GM12878 (cell line): ENCODE measurements around the gene C1orf210. TPM values are rescaled to one million over a fixed set of nuclear protein-coding genes. Genes with fewer than 3 reads are reported as not detected.

Experiments
- ATAC-seq: fragments of 200-7000 bp; cut with Tn5 transposase; 3 replicates; pipeline ENCODE4 v1.9.1; 2020; ENCODE audit warnings: mild to moderate bottlenecking, moderate library complexity
- BruUV-seq: library from RNA; stranded (reverse); fragments of 400-500 nt; replicated peaks from 2 replicates; lab custom pipeline; 2021; lab: Mats Ljungman, UMichigan
- CTCF ChIA-PET: fragments of 300-600 bp; sonication (Branson Sonifier 250); formaldehyde crosslinking; extraction: SDS; loops from one replicate; lab custom pipeline; 2021; ENCODE audit warnings: inconsistent platforms; lab: Yijun Ruan, JAX
- POLR2A ChIA-PET: fragments of 350-600 bp; formaldehyde crosslinking; extraction: SDS; loops from one replicate; lab custom pipeline; 2021; ENCODE audit warnings: inconsistent platforms; lab: Charles Lee
- RAD21 ChIA-PET: fragments of 300-600 bp; sonication (Branson Sonifier 250); formaldehyde crosslinking; loops from one replicate; lab custom pipeline; 2023; ENCODE audit warnings: antibody characterized with exemption; ENCODE audit not compliant: unreplicated experiment; lab: Charles Lee
- SMC1A ChIA-PET: fragments of 300-600 bp; sonication (Branson Sonifier 250); formaldehyde crosslinking; loops from one replicate; lab custom pipeline; 2023; ENCODE audit not compliant: unreplicated experiment, uncharacterized antibody; lab: Charles Lee
- DNase-seq: peaks from one replicate; pipeline ENCODE4 v3.0.0-alpha.2; 2011; ENCODE audit warnings: low read depth, low spot score
- FAIRE-seq: peaks from 3 replicates; lab custom pipeline; 2011; peaks lifted over from hg19 to GRCh38; lab: Jason Lieb, UNC
- H2AFZ ChIP-seq: 2 replicates; pipeline ENCODE4 v1.6.0; 2011; ENCODE audit warnings: low read depth, low read length, control low read depth; ENCODE audit not compliant: control insufficient read depth
- H3K27ac ChIP-seq: 2 replicates; pipeline ENCODE4 v1.5.1; 2011; ENCODE audit warnings: control low read depth; ENCODE audit not compliant: control insufficient read depth, insufficient read depth
- H3K27me3 ChIP-seq, 2 experiments: replicated peaks in 1 of 2; 2 replicates each; pipeline versions ENCODE4 v1.6.0 to v1.6.1; 2011; ENCODE audit warnings: low read length in 1 of 2; ENCODE audit not compliant: control insufficient read depth in 2 of 2, insufficient read depth in 2 of 2
- H3K36me3 ChIP-seq, 2 experiments: 2 replicates each; pipeline ENCODE4 v1.5.1; 2011; ENCODE audit warnings: low read length in 1 of 2; ENCODE audit not compliant: control insufficient read depth in 2 of 2, insufficient read depth in 2 of 2
- H3K4me1 ChIP-seq: 2 replicates; pipeline ENCODE4 v1.6.1; 2011; ENCODE audit warnings: mild to moderate bottlenecking, low read length, moderate library complexity, mixed read lengths; ENCODE audit not compliant: control insufficient read depth, insufficient read depth
- H3K4me2 ChIP-seq: 2 replicates; pipeline ENCODE4 v1.6.0; 2011; ENCODE audit warnings: control low read depth; ENCODE audit not compliant: control insufficient read depth, insufficient read depth
- H3K4me3 ChIP-seq: fragments of 200-600 bp; sonication (generic); 2 replicates; pipeline ENCODE4 v1.5.1; 2016
- H3K79me2 ChIP-seq: 2 replicates; pipeline ENCODE4 v1.6.0; 2011; ENCODE audit warnings: low read length; ENCODE audit not compliant: control insufficient read depth, insufficient read depth
- H3K9ac ChIP-seq: 2 replicates; pipeline ENCODE4 v1.8.0; 2011; ENCODE audit warnings: low read length, control low read depth, mixed read lengths; ENCODE audit not compliant: control insufficient read depth, insufficient read depth
- H3K9me3 ChIP-seq: replicated peaks from 3 replicates; pipeline ENCODE4 v1.5.1; 2011; ENCODE audit warnings: mild to moderate bottlenecking, low read length; ENCODE audit not compliant: control insufficient read depth, insufficient read depth
- H4K20me1 ChIP-seq: 2 replicates; pipeline ENCODE4 v1.6.0; 2011; ENCODE audit not compliant: control insufficient read depth, insufficient read depth
- BCL11A ChIP-seq: IDR thresholded peaks from 2 replicates; pipeline ENCODE4 v1.6.1; 2011; ENCODE audit warnings: low read depth, low read length
- CHD4 ChIP-seq: fragments of 200-600 bp; sonication (generic); IDR thresholded peaks from 2 replicates; pipeline ENCODE4 v1.6.1; 2016; ENCODE audit warnings: mild to moderate bottlenecking
- CREM ChIP-seq: IDR thresholded peaks from 2 replicates; pipeline ENCODE4 v1.6.1; 2014; ENCODE audit warnings: antibody characterized with exemption, low read depth
- FOXK2 ChIP-seq: fragments of 450-650 bp; IDR thresholded peaks from 2 replicates; pipeline ENCODE4 v1.6.1; 2017; ENCODE audit warnings: mild to moderate bottlenecking, moderate library complexity
- NFYB ChIP-seq: IDR thresholded peaks from 2 replicates; pipeline ENCODE4 v1.6.1; 2011; ENCODE audit warnings: low read depth, mild to moderate bottlenecking, low read length, improper control_type of control experiment, moderate library complexity; ENCODE audit not compliant: insufficient read depth
- NKRF ChIP-seq: fragments of 450-650 bp; conservative IDR thresholded peaks from 2 replicates; pipeline ENCODE4 v1.6.1; 2017; ENCODE audit warnings: mild to moderate bottlenecking, moderate library complexity
- NRF1 ChIP-seq: conservative IDR thresholded peaks from 2 replicates; pipeline ENCODE4 v1.6.1; 2011; ENCODE audit warnings: mild to moderate bottlenecking, low read depth, low read length, improper control_type of control experiment
- RAD21 ChIP-seq: IDR thresholded peaks from 2 replicates; pipeline ENCODE4 v1.6.1; 2011; ENCODE audit warnings: mild to moderate bottlenecking, low read depth, low read length, moderate library complexity; ENCODE audit not compliant: insufficient read depth
- RAD51 ChIP-seq: fragments of 450-650 bp; IDR thresholded peaks from 2 replicates; pipeline ENCODE4 v1.6.1; 2016; ENCODE audit warnings: moderate library complexity, mild to moderate bottlenecking, inconsistent platforms
- SIN3A ChIP-seq: IDR thresholded peaks from 2 replicates; pipeline ENCODE4 v1.6.1; 2012; ENCODE audit warnings: low read depth, low read length, improper control_type of control experiment
- SMAD1 ChIP-seq: fragments of 450-650 bp; IDR thresholded peaks from 2 replicates; pipeline ENCODE4 v1.6.1; 2018; ENCODE audit warnings: mild to moderate bottlenecking, low read depth; ENCODE audit not compliant: partially characterized antibody
- STAT1 ChIP-seq: fragments of 450-650 bp; conservative IDR thresholded peaks from 2 replicates; pipeline ENCODE4 v1.6.1; 2014; ENCODE audit warnings: antibody characterized with exemption, mild to moderate bottlenecking
- STAT3 ChIP-seq: IDR thresholded peaks from 2 replicates; pipeline ENCODE4 v1.6.1; 2011; ENCODE audit warnings: low read depth, low read length, improper control_type of control experiment
- ZNF207 ChIP-seq: fragments of 450-650 bp; IDR thresholded peaks from 2 replicates; pipeline ENCODE4 v1.6.1; 2014; ENCODE audit warnings: antibody characterized with exemption, mild to moderate bottlenecking, borderline replicate concordance
- WGBS: methylation state at CpG from one replicate; pipeline ENCODE4 v1.1.6; 2016; ENCODE audit warnings: low lambda C conversion rate; ENCODE audit not compliant: insufficient replicate concordance, insufficient coverage; ENCODE audit errors: missing lambda C conversion rate; 5-methylcytosine and 5-hydroxymethylcytosine counted together
- in situ Hi-C: fragments of 300-500 bp; cut with MboI; formaldehyde crosslinking; loops from 9 replicates; pipeline ENCODE4 v1.14.3; 2018; ENCODE audit warnings: mixed read lengths
- intact Hi-C: fragments of 100-400 bp; cut with micrococcal nuclease; formaldehyde crosslinking; loops from one replicate; pipeline ENCODE4 v1.14.2; 2022; ENCODE audit not compliant: unreplicated experiment
- polyA plus RNA-seq, 11 experiments: library from polyadenylated mRNA; depleted of rRNA in 4 of 11; unstranded in 6 of 11; stranded (reverse) in 5 of 11; fragments of >200 nt; fragmentation: Nextera tagmentation in 4 of 11; fragmentation: Illumina TruSeq in 1 of 11; extraction: Ambion mirVana in 4 of 11; extraction: Trizol in 1 of 11; gene quantifications; 1 replicate in 1 of 11; 2 replicates in 10 of 11; pipeline versions ENCODE4 v1.2.1 to v1.2.3, GENCODE V29; 2011 to 2016; ENCODE audit warnings: inconsistent platforms in 2 of 11, missing spikeins in 2 of 11, low read depth in 1 of 11
- total RNA-seq, 4 experiments: library from RNA; depleted of rRNA in 3 of 4; stranded (reverse); fragments of >200 nt in 3 of 4; fragmentation: Illumina TruSeq in 1 of 4; extraction: Trizol in 1 of 4; gene quantifications; 2 replicates each; pipeline versions ENCODE4 v1.2.1 to v1.2.3, GENCODE V29; 2013 to 2021
- TF ChIP-seq, protein P1 (sequence below), 3 experiments: IDR thresholded peaks in 2 of 3; conservative IDR thresholded peaks in 1 of 3; 2 replicates each; pipeline ENCODE4 v1.5.1; 2011; ENCODE audit warnings: low read depth in 3 of 3, low read length in 3 of 3, mild to moderate bottlenecking in 3 of 3, control low read depth in 2 of 3, moderate library complexity in 2 of 3, inconsistent platforms in 1 of 3, mixed read lengths in 1 of 3; ENCODE audit not compliant: control insufficient read depth in 2 of 3, insufficient read depth in 1 of 3; ENCODE audit errors: extremely low read depth in 1 of 3
- TF ChIP-seq, protein P2 (sequence below): fragments of 450-650 bp; IDR thresholded peaks from 2 replicates; pipeline ENCODE4 v1.6.1; 2016; ENCODE audit warnings: mild to moderate bottlenecking

C1orf210 gene
- total and polyA plus RNA-seq, 10 of the 15 experiments (the other 5 are each of a cell fraction or from before 2014, with no cell fraction given), result 0.07 TPM; not detected in 9

GRCh38 chr1:43316738-43317520, 31.5 kb upstream of the C1orf210 start (continued):
- TF ChIP-seq, protein P1, sequence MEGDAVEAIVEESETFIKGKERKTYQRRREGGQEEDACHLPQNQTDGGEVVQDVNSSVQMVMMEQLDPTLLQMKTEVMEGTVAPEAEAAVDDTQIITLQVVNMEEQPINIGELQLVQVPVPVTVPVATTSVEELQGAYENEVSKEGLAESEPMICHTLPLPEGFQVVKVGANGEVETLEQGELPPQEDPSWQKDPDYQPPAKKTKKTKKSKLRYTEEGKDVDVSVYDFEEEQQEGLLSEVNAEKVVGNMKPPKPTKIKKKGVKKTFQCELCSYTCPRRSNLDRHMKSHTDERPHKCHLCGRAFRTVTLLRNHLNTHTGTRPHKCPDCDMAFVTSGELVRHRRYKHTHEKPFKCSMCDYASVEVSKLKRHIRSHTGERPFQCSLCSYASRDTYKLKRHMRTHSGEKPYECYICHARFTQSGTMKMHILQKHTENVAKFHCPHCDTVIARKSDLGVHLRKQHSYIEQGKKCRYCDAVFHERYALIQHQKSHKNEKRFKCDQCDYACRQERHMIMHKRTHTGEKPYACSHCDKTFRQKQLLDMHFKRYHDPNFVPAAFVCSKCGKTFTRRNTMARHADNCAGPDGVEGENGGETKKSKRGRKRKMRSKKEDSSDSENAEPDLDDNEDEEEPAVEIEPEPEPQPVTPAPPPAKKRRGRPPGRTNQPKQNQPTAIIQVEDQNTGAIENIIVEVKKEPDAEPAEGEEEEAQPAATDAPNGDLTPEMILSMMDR (IDR thresholded peaks at IDR 0.05 in 2 of 3, conservative IDR thresholded peaks at IDR 0.05 in 1 of 3; ENCODE audit: control insufficient read depth in 2 of 3, extremely low read depth in 1 of 3, insufficient read depth in 1 of 3, low read depth in 3 of 3, low read length in 3 of 3), result no peak
- TF ChIP-seq CHD4 (no peak), STAT1 (no peak), STAT3 (no peak), BCL11A (no peak), CREM (no peak)

DNA sequence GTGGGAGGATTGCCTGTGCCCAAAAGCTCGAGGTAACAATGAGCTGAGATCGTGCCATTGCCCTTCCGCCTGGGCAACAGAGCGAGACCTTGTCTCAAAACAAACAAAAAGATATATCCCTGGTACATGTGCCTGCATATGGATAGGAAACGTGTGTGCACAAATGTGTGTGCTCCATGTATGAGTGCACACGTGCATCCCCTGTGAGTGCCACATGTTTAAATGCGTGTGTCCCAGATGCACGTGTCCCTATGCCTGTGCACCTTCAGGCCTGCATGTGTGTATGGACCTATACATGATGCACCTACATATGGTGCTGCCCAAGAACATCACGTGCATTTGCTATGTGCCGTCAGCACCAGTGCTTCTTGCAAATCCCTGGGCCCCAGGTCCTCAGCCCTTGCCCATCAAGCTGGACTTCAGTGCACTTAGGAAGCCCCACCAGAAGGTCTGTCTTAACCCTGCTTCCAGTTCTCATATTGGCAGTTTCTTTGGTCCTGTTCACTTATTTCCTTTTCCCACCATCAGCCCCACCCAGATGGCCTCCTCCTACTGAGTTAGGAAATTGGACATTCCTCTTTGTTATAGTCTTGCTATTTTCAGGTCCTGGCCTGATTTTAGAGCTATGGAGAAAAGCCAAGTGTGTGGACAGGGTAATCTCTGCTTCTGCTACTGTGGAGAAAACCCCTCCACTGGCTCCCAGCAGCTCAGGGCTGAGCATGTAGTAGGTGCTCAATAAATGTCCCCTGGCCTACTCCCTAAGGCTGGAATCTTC, 30.8 kb upstream of the C1orf210 start:
- CTCF ChIA-PET, result interaction anchor here (1.4 kb wide), 2 partner anchors 26 to 77 kb away, joined by 3 to 4 read pairs; no protein-coding TSS in a partner anchor
- TF ChIP-seq RAD51, result no peak
- TF ChIP-seq ZNF207, result no peak
- no peak for TF ChIP-seq NKRF
- TF ChIP-seq, protein P2, sequence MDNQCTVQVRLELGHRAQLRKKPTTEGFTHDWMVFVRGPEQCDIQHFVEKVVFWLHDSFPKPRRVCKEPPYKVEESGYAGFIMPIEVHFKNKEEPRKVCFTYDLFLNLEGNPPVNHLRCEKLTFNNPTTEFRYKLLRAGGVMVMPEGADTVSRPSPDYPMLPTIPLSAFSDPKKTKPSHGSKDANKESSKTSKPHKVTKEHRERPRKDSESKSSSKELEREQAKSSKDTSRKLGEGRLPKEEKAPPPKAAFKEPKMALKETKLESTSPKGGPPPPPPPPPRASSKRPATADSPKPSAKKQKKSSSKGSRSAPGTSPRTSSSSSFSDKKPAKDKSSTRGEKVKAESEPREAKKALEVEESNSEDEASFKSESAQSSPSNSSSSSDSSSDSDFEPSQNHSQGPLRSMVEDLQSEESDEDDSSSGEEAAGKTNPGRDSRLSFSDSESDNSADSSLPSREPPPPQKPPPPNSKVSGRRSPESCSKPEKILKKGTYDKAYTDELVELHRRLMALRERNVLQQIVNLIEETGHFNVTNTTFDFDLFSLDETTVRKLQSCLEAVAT, result no peak
- TF ChIP-seq FOXK2, result no peak
- no peak for TF ChIP-seq NRF1
- no peak for TF ChIP-seq SMAD1
- TF ChIP-seq NFYB, result no peak
- no peak for TF ChIP-seq SIN3A
- no peak for TF ChIP-seq RAD21

More for the DNA sequence above, 30.8 kb upstream of the C1orf210 start:
- Histone ChIP-seq H3K27ac (no peak overlapping the region), H3K27me3 (no peaks in the 10 kb centered on the region), H3K4me2 (no peak overlapping the region), H4K20me1 (no peaks in the 10 kb centered on the region), H3K4me1 (no peaks in the 10 kb centered on the region), H3K79me2 (no peaks in the 10 kb centered on the region), H3K9me3 (no peaks in the 10 kb centered on the region), H2AFZ (no peak overlapping the region), H3K9ac (no peak overlapping the region), H3K4me3 (no peak overlapping the region), H3K36me3 (no peaks in the 10 kb centered on the region)
- FAIRE-seq (peak; percentile 18), ATAC-seq (no peak), DNase-seq (no peak)
- in situ Hi-C loops (no loop called here), intact Hi-C loops (no loop called here)
- 38% methylated on average over 10 of the region's 10 CpGs for WGBS
- ChIA-PET RAD21 (no interaction called here), POLR2A (no interaction called here), SMC1A (interaction anchor here (0.6 to 1.5 kb wide), 4 partner anchors 14 to 95 kb away, joined by 3 to 5 read pairs (median 4); no protein-coding TSS in a partner anchor)
- BruUV-seq, result no TSS peak
